ENCODE measurements around the gene AIF1.

The AIF1 gene

DNA sequence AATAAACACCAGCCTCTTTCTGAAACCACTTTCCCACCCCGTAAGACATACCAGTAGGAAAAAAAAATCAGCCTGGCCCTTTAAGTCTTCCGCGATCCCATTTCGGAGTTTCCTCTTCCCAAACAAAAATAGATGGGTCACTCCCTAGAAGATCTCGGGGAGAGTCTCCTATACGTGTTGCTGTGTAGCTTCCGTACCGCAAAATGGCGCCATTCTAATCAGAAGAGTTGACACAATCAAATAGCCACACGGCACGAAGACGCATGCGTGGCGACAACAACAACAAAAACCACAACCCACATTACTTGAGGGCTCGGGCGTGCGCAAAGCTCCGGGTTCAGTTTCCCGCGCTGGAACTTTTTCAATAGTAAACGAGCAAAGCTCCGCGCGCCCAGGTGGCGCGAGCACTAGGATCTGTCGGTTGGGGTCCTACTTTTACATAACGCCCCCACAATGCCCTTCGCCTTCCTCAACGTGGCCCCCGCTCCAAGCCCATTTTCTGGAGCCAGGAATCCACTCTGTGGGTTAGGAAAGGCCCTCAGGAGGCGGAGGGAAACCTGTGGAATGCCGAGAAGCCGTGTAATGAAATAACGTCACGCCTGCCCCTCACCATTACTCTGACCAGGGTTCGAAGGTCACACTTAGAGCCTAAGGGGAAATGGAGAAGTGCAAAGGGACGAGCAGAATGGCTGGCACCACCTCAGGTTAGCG is 49.9 kb downstream of the AIF1 start, which contains the start of gene GPANK1:
TSS of gene GPANK1 (minus strand) at position 208 of the 711 bp plus-strand sequence. CDS start 519 bp downstream, outside the sequence.
- peak; percentile 70 for FAIRE-seq

DNA sequence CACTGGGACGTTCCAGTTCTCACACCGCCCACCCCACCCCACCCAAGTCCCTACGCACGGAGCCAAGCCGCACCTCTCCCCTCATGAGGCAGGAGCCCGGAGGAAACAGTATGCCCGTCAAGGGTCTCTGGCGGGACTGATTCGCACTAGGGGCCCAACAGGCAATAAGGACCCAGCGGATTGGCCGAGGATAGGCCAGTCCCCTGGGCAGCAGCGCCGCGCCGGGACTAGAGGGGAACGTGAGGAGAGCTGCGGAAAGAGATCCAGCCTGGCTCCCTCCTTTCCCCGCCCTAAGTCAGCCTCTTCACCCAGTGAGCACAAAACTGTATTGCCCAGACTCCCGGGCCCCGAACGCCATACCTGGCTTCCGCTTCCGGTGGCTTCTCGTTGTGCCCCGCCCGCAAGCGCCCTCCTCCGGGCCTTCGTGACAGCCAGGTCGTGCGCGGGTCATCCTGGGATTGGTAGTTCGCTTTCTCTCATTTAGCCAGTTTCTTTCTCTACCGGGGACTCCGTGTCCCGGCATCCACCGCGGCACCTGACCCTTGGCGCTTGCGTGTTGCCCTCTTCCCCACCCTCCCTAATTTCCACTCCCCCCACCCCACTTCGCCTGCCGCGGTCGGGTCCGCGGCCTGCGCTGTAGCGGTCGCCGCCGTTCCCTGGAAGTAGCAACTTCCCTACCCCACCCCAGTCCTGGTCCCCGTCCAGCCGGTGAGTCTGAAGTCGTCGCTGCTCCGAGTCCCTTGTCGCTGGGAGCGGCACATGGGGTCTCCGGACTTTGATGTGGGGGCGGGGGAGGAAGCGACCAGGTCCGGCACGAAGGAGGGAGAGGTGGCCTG is 50.7 kb downstream of the AIF1 start, which contains the start of gene CSNK2B:
TSS of gene CSNK2B (plus strand) at position 580 of the 836 bp plus-strand sequence. CDS start 752 bp downstream, outside the sequence.
- FAIRE-seq: no peak

DNA sequence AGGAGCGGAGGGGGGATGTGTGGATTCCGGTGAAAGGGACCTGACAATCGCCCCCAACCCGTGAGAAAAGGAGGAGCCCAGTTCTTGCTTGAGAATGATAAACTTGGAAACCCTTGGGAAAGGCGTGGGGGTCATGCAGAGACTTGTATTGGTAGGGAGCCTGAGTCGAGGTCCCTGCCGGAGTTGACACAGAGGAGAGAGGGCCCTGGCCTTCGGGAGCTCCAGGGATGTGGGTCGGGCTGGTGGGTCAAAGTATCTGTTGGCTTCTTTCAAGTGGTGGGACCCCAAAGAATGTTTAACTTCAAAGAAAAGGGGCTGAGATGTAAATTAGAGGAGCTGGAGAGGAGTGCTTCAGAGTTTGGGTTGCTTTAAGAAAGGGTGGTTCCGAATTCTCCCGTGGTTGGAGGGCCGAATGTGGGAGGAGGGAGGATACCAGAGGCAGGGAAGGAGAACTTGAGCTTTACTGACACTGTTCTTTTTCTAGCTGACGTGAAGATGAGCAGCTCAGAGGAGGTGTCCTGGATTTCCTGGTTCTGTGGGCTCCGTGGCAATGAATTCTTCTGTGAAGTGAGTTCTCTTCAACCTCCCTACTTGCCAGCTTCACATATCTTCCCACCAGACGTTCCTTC is 51.4 kb downstream of the AIF1 start:
- FAIRE-seq: no peak
